A549 (cell line): Measurements from ENCODE around the gene RFX1. TPM values are rescaled to one million over a fixed set of nuclear protein-coding genes. Genes with fewer than 3 reads are reported as not detected.
A peak's percentile ranks its signal among the peaks of the same experiment; 100 is the strongest.

ENCODE experiments used
- ATAC-seq, 2 experiments: fragments of 200-7000 bp in 1 of 2; fragments of >200 bp in 1 of 2; cut with Nextera tagmentation in 1 of 2; cut with Tn5 transposase in 1 of 2; 3 replicates each; pipeline versions ENCODE4 v1.8.0 to v1.9.1; 2018 to 2020; ENCODE audit warnings: mild to moderate bottlenecking in 1 of 2, moderate library complexity in 1 of 2
- CTCF ChIA-PET: fragments of 300-600 bp; sonication (Branson Sonifier 250); formaldehyde crosslinking; extraction: SDS; loops from one replicate; lab custom pipeline; 2021; ENCODE audit warnings: antibody characterized with exemption, inconsistent platforms; lab: Yijun Ruan, JAX
- POLR2A ChIA-PET: fragments of 350-600 bp; formaldehyde crosslinking; extraction: SDS; loops from one replicate; lab custom pipeline; 2021; ENCODE audit warnings: antibody characterized with exemption, inconsistent platforms; lab: Yijun Ruan, JAX
- DNase-seq, 2 experiments: peaks; one replicate each; pipeline versions ENCODE4 v3.0.0 to v3.0.0-alpha.2; 2011 to 2016; ENCODE audit warnings: low read depth in 1 of 2, low spot score in 1 of 2
- FAIRE-seq: peaks from 2 replicates; lab custom pipeline; 2011; peaks lifted over from hg19 to GRCh38; lab: Jason Lieb, UNC
- H3K27ac ChIP-seq, 2 experiments: fragments of >200 bp; sonication (Bioruptor Twin); formaldehyde crosslinking; 3 replicates each; pipeline ENCODE4 v1.5.1; 2016 to 2017
- H3K4me1 ChIP-seq: fragments of >200 bp; sonication (Bioruptor Twin); formaldehyde crosslinking; 3 replicates; pipeline ENCODE4 v1.6.1; 2016
- H3K4me2 ChIP-seq: fragments of >200 bp; sonication (Bioruptor Twin); formaldehyde crosslinking; 3 replicates; pipeline ENCODE4 v1.6.1; 2016
- H3K4me3 ChIP-seq: fragments of >200 bp; sonication (Bioruptor Twin); formaldehyde crosslinking; 3 replicates; pipeline ENCODE4 v1.5.1; 2016
- H3K9me3 ChIP-seq: fragments of >200 bp; sonication (Bioruptor Twin); formaldehyde crosslinking; 3 replicates; pipeline ENCODE4 v1.6.1; 2016
- ATOH8 ChIP-seq: fragments of 250-450 bp; sonication (Bioruptor Pico); IDR thresholded peaks from 2 replicates; pipeline ENCODE4 v1.5.0; 2020; ENCODE audit warnings: low read depth, mild to moderate bottlenecking, moderate library complexity
- BCL3 ChIP-seq: fragments of >200 bp; sonication (Bioruptor Twin); formaldehyde crosslinking; IDR thresholded peaks from 3 replicates; pipeline ENCODE4 v1.6.1; 2016
- BHLHE40 ChIP-seq: IDR thresholded peaks from 2 replicates; pipeline ENCODE4 v1.6.1; 2012; ENCODE audit warnings: low read depth, low read length, inconsistent platforms
- CHD2 ChIP-seq: fragments of 150-350 bp; IDR thresholded peaks from 2 replicates; pipeline ENCODE4 v1.6.1; 2014; ENCODE audit warnings: low read length; ENCODE audit not compliant: partially characterized antibody
- CHD4 ChIP-seq: fragments of 200-600 bp; sonication (generic); IDR thresholded peaks from 2 replicates; pipeline ENCODE4 v1.6.1; 2016; ENCODE audit warnings: antibody characterized with exemption, mild to moderate bottlenecking, borderline replicate concordance
- EP300 ChIP-seq, 2 experiments: fragments of >200 bp; sonication (Bioruptor Twin); formaldehyde crosslinking; IDR thresholded peaks; 2 replicates in 1 of 2; 3 replicates in 1 of 2; pipeline ENCODE4 v1.6.1; 2016 to 2017
- ESRRA ChIP-seq: fragments of 150-350 bp; IDR thresholded peaks from 2 replicates; pipeline ENCODE4 v1.6.1; 2014; ENCODE audit warnings: mild to moderate bottlenecking, low read length, borderline replicate concordance
- FOSB ChIP-seq: fragments of 250-450 bp; sonication (Bioruptor Pico); IDR thresholded peaks from 2 replicates; pipeline ENCODE4 v1.5.0; 2020; ENCODE audit warnings: mild to moderate bottlenecking, moderate library complexity
- HMGXB4 ChIP-seq: fragments of 250-450 bp; sonication (Bioruptor Pico); IDR thresholded peaks from 2 replicates; pipeline ENCODE4 v1.5.0; 2021; ENCODE audit warnings: mild to moderate bottlenecking, moderate library complexity, borderline replicate concordance
- HOXA7 ChIP-seq: fragments of 250-450 bp; sonication (Bioruptor Pico); IDR thresholded peaks from 2 replicates; pipeline ENCODE4 v1.5.0; 2020; ENCODE audit warnings: mild to moderate bottlenecking, moderate library complexity
- HOXB13 ChIP-seq: fragments of 250-450 bp; sonication (Bioruptor Pico); IDR thresholded peaks from 2 replicates; pipeline ENCODE4 v1.5.0; 2020; ENCODE audit warnings: low read depth, mild to moderate bottlenecking, moderate library complexity
- HOXB5 ChIP-seq: fragments of 250-450 bp; sonication (Bioruptor Pico); IDR thresholded peaks from 2 replicates; pipeline ENCODE4 v1.5.0; 2020; ENCODE audit warnings: mild to moderate bottlenecking, moderate library complexity
- KDM1A ChIP-seq: fragments of 200-600 bp; sonication (generic); IDR thresholded peaks from 2 replicates; pipeline ENCODE4 v1.6.1; 2016; ENCODE audit warnings: low read depth, mild to moderate bottlenecking
- KDM5A ChIP-seq: fragments of 200-600 bp; sonication (generic); IDR thresholded peaks from 2 replicates; pipeline ENCODE4 v1.6.1; 2016; ENCODE audit warnings: antibody characterized with exemption, mild to moderate bottlenecking
- MAX ChIP-seq: IDR thresholded peaks from 2 replicates; pipeline ENCODE4 v1.6.1; 2012
- MAZ ChIP-seq: fragments of 150-350 bp; IDR thresholded peaks from 2 replicates; pipeline ENCODE4 v1.6.1; 2014; ENCODE audit warnings: antibody characterized with exemption, low read depth, low read length, borderline replicate concordance
- MYC ChIP-seq: IDR thresholded peaks from 2 replicates; pipeline ENCODE4 v1.6.1; 2012; ENCODE audit warnings: mild to moderate bottlenecking, inconsistent platforms, low read length, improper control_type of control experiment, borderline replicate concordance
- NR3C1 ChIP-seq: fragments of >200 bp; sonication (Bioruptor Twin); formaldehyde crosslinking; IDR thresholded peaks from 3 replicates; pipeline ENCODE4 v1.6.1; 2017
- PBX3 ChIP-seq: IDR thresholded peaks from 2 replicates; pipeline ENCODE4 v1.6.1; 2012
- POLR2AphosphoS2 ChIP-seq: conservative IDR thresholded peaks from 2 replicates; pipeline ENCODE4 v1.6.1; 2012; ENCODE audit warnings: low read length, improper control_type of control experiment, inconsistent platforms
- REST ChIP-seq: fragments of 200-600 bp; sonication (generic); IDR thresholded peaks from 2 replicates; pipeline ENCODE4 v1.6.1; 2016; ENCODE audit warnings: antibody characterized with exemption, mild to moderate bottlenecking, moderate library complexity
- TP53 ChIP-seq: fragments of 250-450 bp; sonication (Bioruptor Pico); IDR thresholded peaks from 2 replicates; pipeline ENCODE4 v1.5.0; 2021; ENCODE audit warnings: mild to moderate bottlenecking, moderate library complexity
- USF2 ChIP-seq: fragments of 450-650 bp; IDR thresholded peaks from 2 replicates; pipeline ENCODE4 v1.6.1; 2014; ENCODE audit warnings: antibody characterized with exemption
- WGBS: methylation state at CpG from one replicate; pipeline ENCODE4 v1.1.6; 2017; ENCODE audit errors: missing lambda C conversion rate; 5-methylcytosine and 5-hydroxymethylcytosine counted together
- polyA plus RNA-seq, 4 experiments: library from polyadenylated mRNA; depleted of rRNA in 3 of 4; stranded (reverse); fragments of >200 nt; fragmentation: RNase III in 1 of 4; extraction: RNeasy Plus Mini Kit Qiagen cat#74134 plus additional on column Dnase treatment in 1 of 4; gene quantifications; 2 replicates in 3 of 4; 3 replicates in 1 of 4; pipeline ENCODE4 v1.2.3, GENCODE V29; 2011 to 2017

The RFX1 gene
- polyA plus RNA-seq, 2 of the 4 experiments (the other 2 are of a cell fraction), result 0.57 to 5.4 TPM

GRCh38 chr19:13966684-13967128 lies 39.4 kb downstream of the RFX1 start:
- DNase-seq (no peak), FAIRE-seq (no peak), ATAC-seq (no peak)
- Histone ChIP-seq H3K4me3 (no peak overlapping the region), H3K4me1 (no peaks in the 10 kb centered on the region), H3K9me3 (no peaks in the 10 kb centered on the region), H3K4me2 (no peak overlapping the region), H3K27ac (no peak overlapping the region)
- WGBS, result no CpG with 5 or more reads among the region's 14 CpGs
- no peak for TF ChIP-seq CHD2
- no peak for TF ChIP-seq BHLHE40
- no peak for TF ChIP-seq TP53 (CRISPR knock-in tag)
- TF ChIP-seq HOXB13 (CRISPR knock-in tag), result no peak
- TF ChIP-seq USF2, result no peak
- no peak for TF ChIP-seq HOXB5 (CRISPR knock-in tag)
- no peak for TF ChIP-seq BCL3
- no peak for TF ChIP-seq PBX3
- TF ChIP-seq HMGXB4 (CRISPR knock-in tag), result no peak
- TF ChIP-seq REST, result no peak
- no peak for TF ChIP-seq MAX
- TF ChIP-seq CHD4, result no peak
- no peak for TF ChIP-seq POLR2AphosphoS2
- CTCF ChIA-PET, result no interaction called here
- POLR2A ChIA-PET, result no interaction called here

GRCh38 chr19:13965926-13966683 lies 40.0 kb downstream of the RFX1 start:
- ATAC-seq (peak in 1 of 2 experiments; percentile 25; a peak in 2 of 6 replicates), FAIRE-seq (no peak), DNase-seq (no peak)
- WGBS, result 98% methylated on average over 6 of the region's 20 CpGs
- CTCF ChIA-PET, result no interaction called here
- Histone ChIP-seq H3K4me1 (no peaks in the 10 kb centered on the region), H3K4me3 (no peak overlapping the region), H3K4me2 (no peak overlapping the region), H3K27ac (no peak overlapping the region), H3K9me3 (no peaks in the 10 kb centered on the region)
- POLR2A ChIA-PET, result no interaction called here
- TF ChIP-seq BHLHE40 (no peak), MYC (no peak), FOSB (no peak), ESRRA (no peak), NR3C1 (no peak), ATOH8 (CRISPR knock-in tag) (no peak), KDM5A (no peak), KDM1A (no peak), USF2 (no peak), EP300 (IDR thresholded peaks at IDR 0.05) (no peak), HOXA7 (CRISPR knock-in tag) (no peak), MAZ (no peak), MAX (no peak)
